HG03521 (cell line): ENCODE data around the gene GPR142.
A peak's percentile ranks its signal among the peaks of the same experiment; 100 is the strongest.

ENCODE experiments used
- ATAC-seq: cut with Tn5 transposase; IDR thresholded peaks from one replicate; pipeline ENCODE4 v1.9.1; 2021; ENCODE audit warnings: mild to moderate bottlenecking, moderate library complexity; ENCODE audit not compliant: unreplicated experiment

The GPR142 gene

GRCh38 chr17:74343526-74344284 is 23.6 kb upstream of the GPR142 start:
- no peak for ATAC-seq

DNA sequence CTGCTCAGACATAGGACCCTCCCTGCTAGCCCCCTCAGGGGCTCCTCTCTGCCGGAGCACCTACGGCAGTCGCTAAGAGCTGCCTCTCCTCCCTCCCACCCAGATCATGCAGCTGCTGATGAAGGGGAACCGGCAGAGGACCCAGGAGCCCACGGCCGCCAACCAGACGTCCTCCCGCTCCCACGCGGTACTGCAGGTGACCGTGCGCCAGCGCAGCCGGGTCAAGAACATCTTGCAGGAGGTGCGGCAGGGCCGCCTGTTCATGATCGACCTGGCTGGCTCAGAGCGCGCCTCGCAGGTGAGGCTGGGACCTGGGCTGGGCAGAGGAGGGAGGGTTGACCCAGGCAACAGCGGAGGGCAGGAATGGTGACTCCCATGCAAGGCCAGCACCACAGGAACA is 22.6 kb upstream of the GPR142 start:
- ATAC-seq, result no peak

- ATAC-seq, result no peak
These were observed 21.7 kb upstream of the GPR142 start for GRCh38 chr17:74345433-74346241.

DNA sequence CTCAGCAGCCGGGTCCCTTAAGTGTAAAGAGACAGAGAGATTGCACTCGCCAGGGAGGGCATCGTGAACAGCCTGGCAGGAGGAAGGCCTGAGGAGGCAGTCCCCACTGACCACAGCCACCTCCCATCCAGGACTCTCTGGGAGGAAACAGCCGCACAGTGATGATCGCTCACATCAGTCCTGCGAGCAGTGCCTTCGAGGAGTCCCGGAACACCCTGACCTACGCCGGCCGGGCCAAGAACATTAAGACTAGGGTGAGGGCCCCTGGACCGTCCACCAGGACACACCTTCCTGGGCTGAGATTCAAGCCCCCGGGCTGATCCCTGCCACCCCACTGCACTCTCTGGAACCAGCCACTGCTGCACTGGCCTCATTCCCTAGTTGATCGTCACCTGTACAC is 19.7 kb upstream of the GPR142 start:
- no peak for ATAC-seq

DNA sequence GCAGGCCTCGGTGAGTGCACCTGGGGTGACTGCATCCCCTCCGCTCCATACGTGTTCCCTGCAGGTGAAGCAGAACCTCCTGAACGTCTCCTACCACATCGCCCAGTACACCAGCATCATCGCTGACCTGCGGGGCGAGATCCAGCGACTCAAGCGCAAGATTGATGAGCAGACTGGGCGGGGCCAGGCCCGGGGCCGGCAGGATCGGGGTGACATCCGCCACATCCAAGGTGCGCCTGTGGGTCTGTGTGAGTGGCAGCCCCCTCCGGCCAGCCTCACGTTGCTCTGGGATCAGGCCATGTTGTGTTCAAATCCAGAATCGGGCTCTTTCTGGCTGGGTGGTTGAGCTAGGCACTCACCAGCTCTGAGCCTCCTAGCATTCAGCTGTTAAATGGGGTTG is 18.2 kb upstream of the GPR142 start:
- ATAC-seq, result no peak

DNA sequence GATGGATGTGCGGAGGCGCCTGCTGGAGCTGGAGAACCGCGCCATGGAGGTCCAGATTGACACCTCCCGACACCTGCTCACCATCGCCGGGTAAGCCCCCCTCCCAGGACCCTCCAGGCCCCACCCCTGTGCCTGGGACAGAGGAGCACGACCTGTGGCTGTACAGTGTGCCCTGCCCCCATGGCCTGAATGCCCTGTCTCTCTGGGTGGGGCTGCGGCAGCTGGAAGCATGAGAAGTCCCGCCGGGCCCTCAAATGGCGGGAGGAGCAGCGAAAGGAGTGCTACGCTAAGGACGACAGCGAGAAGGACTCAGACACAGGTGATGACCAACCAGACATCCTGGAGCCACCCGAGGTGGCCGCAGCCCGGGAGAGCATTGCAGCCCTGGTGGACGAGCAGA is 16.8 kb upstream of the GPR142 start:
- ATAC-seq, result no peak

- ATAC-seq, result no peak
These were observed 15.6 kb upstream of the GPR142 start for GRCh38 chr17:74351552-74352210.

DNA sequence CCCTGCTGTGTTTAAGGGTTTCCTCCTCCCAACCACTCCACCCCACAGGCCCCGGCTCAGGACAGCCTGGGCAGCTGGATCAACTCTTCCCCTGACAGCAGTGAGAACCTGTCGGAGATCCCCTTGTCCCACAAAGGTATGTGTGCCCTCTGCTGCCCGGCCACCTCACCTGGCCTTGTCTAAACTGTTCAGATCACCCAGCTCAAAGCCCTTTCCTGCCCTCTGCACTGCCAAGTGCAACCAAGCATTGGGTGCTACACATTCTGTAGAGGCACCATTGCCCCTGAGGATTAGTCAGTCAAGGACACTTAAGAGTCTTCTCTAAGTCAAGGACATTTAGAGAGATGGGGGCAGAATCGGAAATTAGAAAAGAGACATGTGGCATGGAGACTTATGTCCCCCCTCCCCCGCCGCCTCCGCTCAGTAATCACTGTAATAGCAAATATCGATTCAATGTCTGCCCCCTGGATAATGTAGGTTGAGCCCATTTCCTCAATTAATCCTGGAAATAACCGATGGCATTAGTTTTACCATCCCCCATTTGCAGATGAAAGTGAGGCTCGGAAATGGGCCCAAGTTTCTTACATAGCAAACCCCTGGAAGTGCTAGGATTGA is 13.8 kb upstream of the GPR142 start:
- no peak for ATAC-seq

GRCh38 chr17:74354123-74354522 is 13.2 kb upstream of the GPR142 start:
- peak; percentile 54 for ATAC-seq

DNA sequence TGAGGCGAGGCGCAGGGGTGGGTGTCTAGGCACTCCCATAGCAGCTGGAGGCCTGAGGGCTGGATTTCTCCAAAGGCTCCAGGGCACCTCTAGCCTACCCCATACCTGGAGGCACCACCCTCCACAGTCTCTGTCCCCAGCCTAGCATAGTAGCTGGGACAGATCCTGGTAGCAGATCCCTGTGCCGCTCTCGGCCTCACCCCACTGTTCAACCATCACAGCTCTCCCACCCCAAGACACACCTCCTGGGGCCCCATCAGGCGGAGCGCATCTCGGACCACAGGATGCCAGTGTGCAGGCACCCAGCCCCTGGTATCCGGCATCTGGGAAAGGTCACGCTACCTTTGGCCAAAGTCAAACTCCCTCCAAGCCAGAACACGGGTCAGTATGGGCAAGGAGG is 12.7 kb upstream of the GPR142 start:
- ATAC-seq, result no peak

DNA sequence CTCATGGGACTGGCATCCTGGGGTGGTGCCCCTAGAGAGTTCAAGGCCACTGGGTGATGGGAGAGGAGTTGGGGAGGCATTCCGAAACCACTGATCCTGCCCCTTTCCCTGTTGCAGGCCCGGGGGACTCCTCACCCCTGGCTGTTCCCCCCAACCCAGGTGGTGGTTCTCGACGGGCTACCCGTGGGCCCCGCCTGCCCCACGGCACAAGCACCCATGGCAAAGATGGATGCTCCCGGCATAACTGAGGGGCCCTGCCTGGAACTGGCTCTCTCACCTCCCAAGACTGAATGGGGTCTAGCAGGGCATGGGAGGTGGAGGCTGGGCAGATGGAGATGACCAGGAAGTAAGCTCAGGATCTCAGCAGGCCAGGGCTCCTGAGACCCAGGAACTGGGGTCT is 12.2 kb upstream of the GPR142 start:
- no peak for ATAC-seq

DNA sequence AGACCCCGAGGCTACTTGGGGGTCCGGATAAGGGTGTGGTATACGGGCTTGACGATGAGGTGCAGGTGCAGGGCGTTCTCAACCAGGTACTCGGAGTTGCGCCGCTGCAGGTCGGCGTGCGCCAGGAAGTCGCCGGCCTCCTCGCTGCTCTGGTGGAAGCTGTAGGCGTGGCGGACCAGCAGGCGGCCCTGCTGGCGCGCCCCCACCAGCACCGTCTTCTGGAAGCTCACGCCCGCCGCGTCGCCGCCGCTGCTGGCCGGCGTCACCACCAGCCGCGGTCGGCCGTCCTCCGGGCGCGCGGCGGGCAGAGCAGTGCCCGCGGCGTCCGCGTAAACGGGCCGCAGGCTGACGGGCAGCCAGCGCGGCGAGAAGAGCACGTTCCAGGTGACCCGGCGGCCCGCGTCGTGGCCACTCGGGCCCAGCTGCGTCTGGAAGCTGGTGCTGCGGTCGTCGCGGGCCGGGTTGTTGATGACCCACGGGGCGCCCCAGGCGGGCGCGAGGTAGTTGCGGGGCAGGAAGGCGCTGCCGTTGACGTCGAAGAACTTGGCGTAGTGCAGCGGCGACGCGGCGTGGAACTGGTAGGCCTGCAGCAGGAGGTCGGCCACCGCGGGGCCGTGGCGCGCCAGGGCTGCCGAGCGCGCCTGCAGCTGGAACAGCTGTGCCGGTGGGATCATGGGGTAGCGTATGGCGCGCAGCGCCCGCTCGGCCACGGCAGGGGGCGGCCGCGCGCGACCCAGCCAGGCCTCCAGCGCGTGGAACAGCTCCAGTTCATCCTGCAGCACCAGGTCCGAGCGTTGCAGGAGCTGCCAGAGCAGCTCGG is 10.4 kb upstream of the GPR142 start:
- no peak for ATAC-seq

- no peak for ATAC-seq
These were observed 9.9 kb upstream of the GPR142 start for GRCh38 chr17:74357466-74357809.

GRCh38 chr17:74358697-74359096 is 8.6 kb upstream of the GPR142 start:
- no peak for ATAC-seq

DNA sequence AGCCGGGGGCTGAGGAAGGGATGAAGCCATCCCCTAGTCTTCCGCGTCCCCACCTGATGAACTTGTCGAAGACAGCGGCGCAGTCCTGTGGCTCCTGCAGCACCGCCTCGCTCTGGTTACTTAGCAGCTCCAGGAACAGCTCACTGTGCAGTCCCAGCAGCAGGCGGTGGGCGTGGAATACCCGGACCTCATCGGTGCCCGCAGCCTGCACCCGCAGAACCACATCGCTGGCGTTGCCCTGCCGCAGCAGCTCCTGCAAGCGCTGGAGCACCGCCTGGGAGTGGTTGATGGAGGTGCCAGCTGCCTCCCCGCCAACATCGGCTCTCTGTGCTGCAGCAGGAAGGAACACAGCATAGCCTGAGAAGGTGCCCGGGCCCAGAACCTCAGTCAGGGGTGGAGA is 7.4 kb upstream of the GPR142 start:
- no peak for ATAC-seq

DNA sequence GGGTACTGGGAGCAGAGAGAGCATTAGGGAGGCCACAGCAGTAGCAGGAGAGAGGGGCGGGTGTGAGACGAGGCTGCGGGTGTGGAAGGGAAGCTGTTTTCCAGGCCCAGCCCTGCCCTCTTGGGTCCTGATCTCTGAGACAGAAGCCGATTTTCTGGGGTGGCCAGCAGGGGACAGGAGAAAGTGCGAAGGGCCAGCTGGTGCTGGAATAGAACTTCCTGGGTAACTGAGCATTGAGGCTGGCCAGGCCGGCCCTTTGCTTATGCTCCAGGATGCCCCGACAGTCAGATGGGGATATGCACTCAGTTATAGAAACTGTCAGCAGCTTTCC is 6.4 kb upstream of the GPR142 start:
- ATAC-seq, result no peak

GRCh38 chr17:74361230-74362068 is 5.9 kb upstream of the GPR142 start, which contains the start of gene BTBD17:
Gene BTBD17 (minus strand): TSS chr17:74361868. CDS start chr17:74361819, 49 bp downstream.
- no peak for ATAC-seq

DNA sequence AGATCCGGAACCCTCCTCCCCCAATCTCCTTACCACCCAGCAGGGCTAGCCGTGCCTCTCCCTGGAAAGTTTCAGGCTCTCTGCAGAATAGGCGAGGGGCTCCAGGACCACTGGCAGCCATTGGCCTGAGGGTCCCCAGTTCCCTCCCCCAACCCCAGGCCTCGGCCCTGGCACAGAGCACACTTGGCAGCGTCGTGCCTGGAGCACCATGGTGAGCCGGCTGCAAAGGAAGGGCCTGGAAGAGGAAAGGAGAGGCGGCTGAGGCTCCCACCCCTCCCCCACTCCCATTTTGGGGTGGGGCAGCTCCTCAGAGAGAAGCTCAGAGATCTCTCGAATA is 5.3 kb upstream of the GPR142 start:
- no peak for ATAC-seq

DNA sequence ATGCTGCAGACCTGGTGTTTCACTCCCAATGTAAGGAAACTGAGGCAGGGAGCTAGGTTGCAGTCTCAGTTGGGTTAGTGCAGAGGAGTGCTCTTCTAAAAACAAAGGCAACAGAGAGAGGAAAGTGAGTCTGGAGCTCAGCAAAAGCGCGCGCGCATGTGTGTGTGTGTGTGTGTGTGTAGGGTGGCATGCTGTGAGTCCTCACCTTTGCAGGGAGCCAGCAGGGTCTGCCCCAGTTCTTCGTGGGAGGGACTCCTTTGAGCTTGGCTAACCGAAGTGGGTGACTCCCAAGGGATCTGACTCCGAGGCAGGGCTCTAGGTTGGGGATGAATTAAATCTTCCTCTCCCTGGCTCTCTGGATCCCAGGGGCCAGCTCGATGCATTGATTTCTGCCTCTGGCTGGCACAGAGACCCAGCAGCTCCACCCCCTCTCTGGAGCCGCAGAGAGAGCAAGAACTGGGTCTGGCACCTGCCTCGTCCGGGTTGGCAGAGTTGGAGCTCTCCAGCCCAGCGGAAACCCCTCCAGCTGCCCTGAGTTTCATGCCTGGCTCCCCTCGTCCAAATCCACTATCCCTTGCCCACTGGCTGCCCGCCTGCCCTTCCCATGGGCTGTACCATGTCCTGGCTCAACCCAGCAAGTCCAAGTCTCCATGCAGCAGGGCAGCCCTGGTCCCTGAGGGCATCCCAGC is 4.4 kb upstream of the GPR142 start:
- no peak for ATAC-seq
